Measurements from ENCODE around the gene MNAT1.

Gene MNAT1

DNA sequence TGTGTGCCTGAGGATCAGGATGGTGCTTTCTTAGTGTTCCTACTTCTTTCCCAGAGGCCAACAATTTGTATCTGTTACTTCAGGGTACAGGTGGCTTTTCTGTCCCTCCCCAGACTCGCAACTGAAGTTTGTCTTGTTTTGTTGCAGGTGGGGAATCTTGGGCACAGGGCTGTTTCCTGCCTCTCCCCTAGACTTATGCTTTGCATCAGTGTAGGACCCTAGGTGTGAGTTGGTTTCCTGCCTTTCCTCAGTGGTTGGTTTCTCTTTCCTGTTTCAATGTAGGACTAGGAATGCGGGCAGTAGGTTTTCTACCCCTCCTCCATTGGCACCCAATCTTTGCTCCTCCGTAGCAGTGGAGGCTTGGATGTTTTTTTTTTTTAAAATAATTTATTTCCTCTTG is 159.3 kb downstream of the MNAT1 start:
- FAIRE-seq = no peak

DNA sequence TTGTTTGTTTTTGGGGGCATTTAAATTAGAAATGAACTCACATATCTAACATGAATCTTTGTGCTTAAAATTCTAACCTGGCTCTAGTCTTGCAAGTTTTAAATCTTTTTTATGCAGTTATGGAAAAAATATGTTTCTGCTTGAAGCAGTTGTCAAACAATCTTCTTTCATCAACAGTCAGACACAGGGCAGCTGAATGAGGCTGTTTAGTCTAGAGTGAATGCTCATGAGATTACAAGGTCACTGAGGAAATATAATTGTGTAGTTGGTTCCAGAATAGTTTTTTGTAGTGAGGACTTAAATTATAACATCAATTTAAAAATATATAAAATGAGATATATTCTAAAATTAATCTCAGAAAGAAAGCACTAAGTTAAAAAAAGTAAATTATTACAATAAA is 169.8 kb downstream of the MNAT1 start:
- peak; percentile 82 for FAIRE-seq

- FAIRE-seq = no peak
Measured at GRCh38 chr14:60905923-60906322, 171.4 kb downstream of the MNAT1 start.

GRCh38 chr14:60915781-60916180 is 181.2 kb downstream of the MNAT1 start:
- no peak for FAIRE-seq

- peak; percentile 62 for FAIRE-seq
Measured at GRCh38 chr14:60922050-60922449, 187.5 kb downstream of the MNAT1 start.

GRCh38 chr14:60925286-60925685 is 190.7 kb downstream of the MNAT1 start:
- no peak for FAIRE-seq

DNA sequence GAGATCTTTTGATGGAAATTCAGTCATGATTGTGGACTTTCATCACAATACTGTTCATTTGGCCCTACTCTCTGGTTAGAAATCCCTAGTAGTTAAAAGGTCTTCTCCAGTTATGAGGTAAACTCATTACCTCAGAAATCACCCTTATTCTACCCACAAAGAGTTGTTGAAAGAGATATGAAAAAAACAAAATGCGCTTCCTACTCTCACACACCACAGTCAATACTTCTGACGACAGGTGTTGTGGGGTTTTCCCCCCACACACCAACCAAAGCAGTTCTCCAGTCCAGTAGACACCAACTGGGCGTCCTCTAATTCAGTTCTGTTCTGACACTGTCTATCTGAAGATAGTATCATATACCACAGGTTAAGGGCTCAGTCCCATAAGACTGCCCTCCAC is 191.4 kb downstream of the MNAT1 start:
- no peak for FAIRE-seq

- no peak for FAIRE-seq
Measured at GRCh38 chr14:60931218-60931617, 196.7 kb downstream of the MNAT1 start.

- FAIRE-seq = no peak
Measured at GRCh38 chr14:60933920-60934655, 199.5 kb downstream of the MNAT1 start.

GRCh38 chr14:60935319-60935718 is 200.8 kb downstream of the MNAT1 start:
- no peak for FAIRE-seq

DNA sequence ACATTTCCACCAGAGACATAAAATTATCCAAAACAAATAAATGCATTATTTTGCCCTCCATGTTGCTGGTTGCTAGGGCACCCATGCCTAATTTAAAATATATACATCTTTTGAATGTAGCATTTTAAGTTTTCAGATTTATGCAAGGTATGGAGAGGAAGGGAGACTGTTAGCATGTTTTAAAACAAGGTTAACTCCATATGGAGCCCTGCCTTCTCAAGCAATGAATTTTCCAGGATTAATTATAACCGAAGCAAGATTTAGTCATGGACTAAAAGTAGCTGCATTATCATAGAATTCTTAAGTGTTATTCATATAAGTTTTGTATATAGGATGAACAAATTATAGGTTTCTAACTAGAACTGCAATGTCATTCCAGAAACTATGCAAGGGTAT is 209.1 kb downstream of the MNAT1 start:
- no peak for FAIRE-seq

DNA sequence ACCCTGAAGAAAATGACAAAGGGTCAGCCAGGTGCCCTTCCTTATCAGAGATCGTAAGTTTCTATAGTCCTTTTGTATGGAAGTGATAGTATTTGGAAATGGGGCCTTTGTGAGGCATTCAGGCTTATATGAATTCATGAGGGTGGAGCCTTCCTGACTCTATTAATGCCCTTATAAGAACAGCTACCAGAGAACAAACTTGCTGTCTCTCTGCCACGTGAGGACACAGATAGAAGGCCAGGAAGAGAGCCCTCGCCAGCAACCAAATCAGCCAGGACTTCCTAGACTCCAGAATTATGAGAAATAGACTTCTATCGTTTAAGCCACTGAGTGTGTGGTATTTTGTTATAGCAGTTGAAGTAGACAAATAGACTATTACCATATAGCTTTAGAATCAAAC is 209.6 kb downstream of the MNAT1 start:
- FAIRE-seq = no peak

DNA sequence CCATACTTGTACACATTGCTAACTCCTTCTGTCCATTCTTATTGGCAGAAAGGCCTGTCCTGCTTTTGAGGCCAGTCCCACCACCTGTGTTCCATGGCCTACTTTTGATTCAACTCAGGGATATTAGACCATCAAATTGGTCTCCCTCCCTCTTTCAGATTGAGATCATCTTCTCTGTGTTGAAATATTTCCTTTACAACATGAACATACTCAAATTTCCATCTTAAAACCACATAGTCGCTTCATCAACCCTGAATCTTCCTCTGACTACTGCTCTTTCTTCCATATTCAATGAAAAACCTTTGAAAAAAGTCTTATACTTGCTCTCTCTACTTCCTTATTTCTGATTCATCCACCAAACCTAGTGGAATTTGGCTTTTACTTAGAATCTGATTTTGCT is 211.4 kb downstream of the MNAT1 start:
- FAIRE-seq = no peak

DNA sequence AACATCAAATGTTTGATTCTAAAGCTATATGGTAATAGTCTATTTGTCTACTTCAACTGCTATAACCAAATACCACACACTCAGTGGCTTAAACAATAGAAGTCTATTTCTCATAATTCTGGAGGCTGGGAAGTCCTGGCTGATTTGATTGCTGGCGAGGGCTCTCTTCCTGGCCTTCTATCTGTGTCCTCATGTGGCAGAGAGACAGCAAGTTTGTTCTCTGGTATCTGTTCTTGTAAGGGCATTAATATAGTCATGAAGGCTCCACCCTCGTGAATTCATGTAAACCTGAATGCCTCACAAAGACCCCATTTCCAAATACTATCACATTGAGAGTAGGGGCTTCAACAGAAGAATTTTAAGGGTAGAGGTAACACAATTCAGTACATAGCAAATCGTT is 212.2 kb downstream of the MNAT1 start:
- no peak for FAIRE-seq

GRCh38 chr14:60951776-60952435 is 217.3 kb downstream of the MNAT1 start:
- FAIRE-seq = no peak

DNA sequence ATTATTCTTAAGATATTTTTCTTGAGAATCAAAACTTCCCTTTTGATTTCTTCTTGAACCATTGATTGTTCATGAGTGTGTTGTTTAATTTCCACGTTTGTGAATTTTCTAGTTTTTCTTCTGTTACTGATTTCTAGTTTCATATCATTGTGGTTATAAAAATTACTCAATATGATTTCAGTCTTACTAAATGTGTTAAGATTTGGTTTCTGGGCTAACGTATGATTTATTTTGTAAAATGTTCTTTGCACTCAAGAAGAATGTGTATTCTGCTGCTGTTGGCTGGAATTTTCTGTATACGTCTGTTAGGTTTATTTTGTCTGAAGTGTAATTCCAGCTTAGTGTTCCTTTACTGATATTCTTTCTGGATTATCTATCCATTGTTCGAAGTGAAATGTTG is 221.6 kb downstream of the MNAT1 start:
- FAIRE-seq = no peak

DNA sequence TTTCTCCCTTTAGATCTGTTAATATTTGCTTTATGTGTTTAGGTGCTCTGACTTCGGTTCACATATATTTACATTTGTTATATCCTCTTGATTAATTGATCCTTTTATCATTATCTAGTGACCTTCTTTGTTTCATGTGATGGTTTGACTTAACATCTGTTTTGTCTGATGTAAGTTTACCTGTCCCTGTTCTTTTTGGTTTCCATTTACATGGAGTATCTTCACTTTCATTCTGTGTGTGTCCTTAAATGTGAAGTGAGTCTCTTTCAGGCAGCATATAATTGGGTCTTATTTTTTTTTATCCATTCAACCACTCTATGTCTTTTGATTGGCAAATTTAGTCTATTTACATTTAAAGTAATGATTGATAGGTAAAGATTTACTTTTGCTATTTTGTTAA is 222.1 kb downstream of the MNAT1 start:
- FAIRE-seq = no peak

GRCh38 chr14:60958146-60958545 is 223.6 kb downstream of the MNAT1 start:
- FAIRE-seq = no peak

DNA sequence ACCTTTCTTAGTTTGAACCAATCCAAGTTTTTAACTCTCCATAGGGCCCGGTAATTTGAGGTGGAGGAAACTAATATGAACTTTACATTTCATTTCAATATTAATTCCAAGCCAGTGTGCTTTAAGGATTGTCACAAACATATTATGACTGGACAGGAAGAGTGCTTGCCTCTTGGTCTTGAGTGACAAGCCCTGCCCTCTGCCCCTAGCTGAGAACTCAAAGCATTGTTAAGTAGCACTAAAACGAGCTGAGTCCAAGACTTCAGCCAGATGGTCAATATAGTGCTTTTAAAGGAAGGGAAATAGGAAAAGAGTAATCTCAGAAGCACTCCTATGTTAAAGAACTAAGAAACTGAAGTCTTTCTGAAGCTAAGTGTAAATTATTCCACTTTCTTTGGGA is 229.2 kb downstream of the MNAT1 start:
- FAIRE-seq = no peak

DNA sequence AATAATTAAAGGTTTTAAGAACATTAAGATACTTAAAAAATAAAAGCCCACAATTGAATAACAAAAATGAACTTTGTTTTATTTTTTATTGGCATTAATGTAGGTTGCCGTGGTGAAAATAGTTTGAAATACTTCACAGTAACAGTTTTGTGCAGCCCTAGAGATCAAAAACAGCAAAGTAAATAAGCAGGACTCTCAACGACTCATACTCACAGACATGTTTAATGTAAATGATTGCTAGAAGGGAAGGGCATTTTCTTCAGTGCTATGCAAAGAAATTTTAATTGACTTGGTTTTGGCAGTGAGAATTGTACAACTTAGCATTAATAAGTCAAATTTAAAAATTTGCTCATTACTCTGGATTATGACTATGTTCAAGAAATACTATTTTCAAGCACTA is 230.3 kb downstream of the MNAT1 start:
- no peak for FAIRE-seq

GRCh38 chr14:60965402-60965801 is 230.8 kb downstream of the MNAT1 start:
- peak; percentile 80 for FAIRE-seq

GRCh38 chr14:60968099-60968498 is 233.5 kb downstream of the MNAT1 start:
- FAIRE-seq = peak; percentile 17

DNA sequence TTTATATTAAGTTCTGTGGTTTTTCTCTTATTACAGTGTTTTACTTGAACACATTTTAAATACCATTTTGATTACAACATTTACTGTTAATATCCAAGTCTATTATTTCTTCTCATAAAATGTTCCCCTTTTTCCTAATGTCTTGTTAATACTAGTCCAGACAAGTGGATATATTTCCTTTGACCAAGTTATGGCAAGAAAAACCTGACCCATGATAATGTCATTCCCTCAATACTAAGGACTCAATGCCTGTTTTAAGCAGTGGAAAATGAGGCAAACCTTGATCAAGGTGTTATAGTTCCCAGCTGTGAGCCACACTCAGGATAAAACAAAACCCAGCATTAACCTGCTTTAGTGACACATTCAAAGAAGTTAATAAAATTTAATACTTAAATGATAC is 234.1 kb downstream of the MNAT1 start:
- FAIRE-seq = peak; percentile 30

DNA sequence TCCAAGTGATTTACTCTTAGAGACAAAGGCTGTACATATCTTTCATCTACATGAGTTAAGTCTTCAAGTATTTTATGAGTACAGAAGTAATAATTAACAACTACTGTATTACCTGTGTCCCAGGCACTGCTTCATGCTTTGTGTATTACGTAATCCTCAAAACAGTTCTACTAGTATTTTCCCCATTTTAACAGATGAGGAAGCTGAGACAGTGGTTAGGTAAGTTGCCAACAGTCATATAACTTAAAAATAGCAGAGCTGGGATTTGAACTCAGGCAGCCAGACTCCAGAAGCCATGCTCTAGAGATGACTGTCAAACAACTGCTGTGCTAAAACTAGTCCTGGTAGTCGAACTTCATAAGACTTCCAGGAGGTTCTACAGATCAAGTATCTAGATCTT is 235.6 kb downstream of the MNAT1 start:
- peak; percentile 24 for FAIRE-seq

- FAIRE-seq = no peak
Measured at GRCh38 chr14:60971271-60971670, 236.7 kb downstream of the MNAT1 start.
